Esophagus muscularis mucosa (tissue), 3 donors: Measurements from ENCODE around the gene FZR1.

Source experiments
- CTCF ChIP-seq, 3 experiments: fragments of 200-600 bp in 2 of 3; fragments of 450-650 bp in 1 of 3; sonication (generic) in 2 of 3; IDR thresholded peaks; one replicate each; pipeline ENCODE4 v1.5.1; 2017 to 2019; ENCODE audit warnings: antibody characterized with exemption in 3 of 3, mild to moderate bottlenecking in 2 of 3, moderate library complexity in 1 of 3
- POLR2A ChIP-seq: fragments of 450-650 bp; IDR thresholded peaks from one replicate; pipeline ENCODE4 v1.6.1; 2017; ENCODE audit warnings: antibody characterized with exemption, moderate library complexity, mild to moderate bottlenecking, low read depth
- POLR2AphosphoS5 ChIP-seq, 2 donors: sonication (generic); formaldehyde crosslinking; IDR thresholded peaks; one replicate each; pipeline ENCODE4 v1.6.1; 2017; ENCODE audit warnings: antibody characterized with exemption in 2 of 2

GRCh38 chr19:3528539-3529211 is 22.6 kb downstream of the FZR1 start:
- TF ChIP-seq CTCF (IDR thresholded peaks at IDR 0.05) (no peak), POLR2A (no peak), POLR2AphosphoS5 (IDR thresholded peaks at IDR 0.05) (no peak)
